ENCODE data around the gene TMEM40.

DNA sequence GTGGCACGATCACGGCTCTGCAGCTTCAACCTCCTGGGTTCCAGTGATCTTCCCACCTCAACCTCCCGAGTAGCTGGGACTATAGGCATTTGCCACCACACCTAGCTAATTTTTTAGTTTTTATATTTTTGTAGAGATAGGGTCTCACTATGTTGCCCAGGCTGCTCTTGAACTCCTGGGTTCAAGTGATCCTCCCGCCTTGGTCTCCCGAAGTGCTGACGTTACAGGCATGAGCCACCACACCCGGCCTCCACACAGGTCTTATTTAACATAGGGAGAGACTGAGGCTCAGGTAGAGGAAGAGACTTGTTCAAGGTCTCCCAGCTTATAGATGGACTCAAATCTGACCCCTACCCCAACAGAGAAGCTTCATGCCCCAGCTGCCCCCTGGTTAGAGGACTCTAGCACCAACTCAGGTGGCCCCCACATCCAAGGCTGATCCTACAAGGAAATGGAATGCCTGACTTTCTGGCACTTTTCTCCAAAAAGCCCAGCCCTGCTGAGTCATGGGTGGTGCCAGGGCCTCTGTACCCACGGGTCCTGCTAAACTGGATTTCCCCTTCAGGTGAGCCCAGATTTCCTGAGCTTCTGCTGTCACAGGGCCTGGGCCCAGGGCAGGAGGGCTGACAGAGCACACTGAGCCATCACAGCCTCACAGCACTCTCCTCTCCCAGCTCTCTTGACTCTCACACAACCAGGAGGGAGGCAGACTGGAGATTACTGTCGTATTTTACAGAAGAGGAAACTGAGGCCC, 5.6 kb downstream of the TMEM40 start:
- TF ChIP-seq, protein P1, sequence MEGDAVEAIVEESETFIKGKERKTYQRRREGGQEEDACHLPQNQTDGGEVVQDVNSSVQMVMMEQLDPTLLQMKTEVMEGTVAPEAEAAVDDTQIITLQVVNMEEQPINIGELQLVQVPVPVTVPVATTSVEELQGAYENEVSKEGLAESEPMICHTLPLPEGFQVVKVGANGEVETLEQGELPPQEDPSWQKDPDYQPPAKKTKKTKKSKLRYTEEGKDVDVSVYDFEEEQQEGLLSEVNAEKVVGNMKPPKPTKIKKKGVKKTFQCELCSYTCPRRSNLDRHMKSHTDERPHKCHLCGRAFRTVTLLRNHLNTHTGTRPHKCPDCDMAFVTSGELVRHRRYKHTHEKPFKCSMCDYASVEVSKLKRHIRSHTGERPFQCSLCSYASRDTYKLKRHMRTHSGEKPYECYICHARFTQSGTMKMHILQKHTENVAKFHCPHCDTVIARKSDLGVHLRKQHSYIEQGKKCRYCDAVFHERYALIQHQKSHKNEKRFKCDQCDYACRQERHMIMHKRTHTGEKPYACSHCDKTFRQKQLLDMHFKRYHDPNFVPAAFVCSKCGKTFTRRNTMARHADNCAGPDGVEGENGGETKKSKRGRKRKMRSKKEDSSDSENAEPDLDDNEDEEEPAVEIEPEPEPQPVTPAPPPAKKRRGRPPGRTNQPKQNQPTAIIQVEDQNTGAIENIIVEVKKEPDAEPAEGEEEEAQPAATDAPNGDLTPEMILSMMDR (IDR thresholded peaks at IDR 0.05), result no peak
- no peak for TF ChIP-seq POLR2A (IDR thresholded peaks at IDR 0.05)
